IMR-90 (cell line): ENCODE data around the gene RGS9.

Source experiments
- BHLHE40 ChIP-seq: fragments of 150-350 bp; IDR thresholded peaks from 2 replicates; pipeline ENCODE4 v1.6.1; 2016; ENCODE audit warnings: mild to moderate bottlenecking, low read depth, low read length
- CEBPB ChIP-seq: IDR thresholded peaks from 2 replicates; pipeline ENCODE4 v1.6.1; 2012; ENCODE audit warnings: low read depth, low read length, improper control_type of control experiment
- FOS ChIP-seq: fragments of 150-350 bp; IDR thresholded peaks from 2 replicates; pipeline ENCODE4 v1.6.1; 2016; ENCODE audit warnings: low read depth, low read length
- MAFK ChIP-seq: IDR thresholded peaks from 2 replicates; pipeline ENCODE4 v1.6.1; 2012; ENCODE audit warnings: low read depth, low read length, improper control_type of control experiment
- POLR2A ChIP-seq: IDR thresholded peaks from 2 replicates; pipeline ENCODE4 v1.6.1; 2012; ENCODE audit warnings: mild to moderate bottlenecking, low read depth, low read length
- RAD21 ChIP-seq: IDR thresholded peaks from 2 replicates; pipeline ENCODE4 v1.6.1; 2012; ENCODE audit warnings: low read length, improper control_type of control experiment
- RCOR1 ChIP-seq: IDR thresholded peaks from 2 replicates; pipeline ENCODE4 v1.6.1; 2012; ENCODE audit warnings: mild to moderate bottlenecking, low read length, improper control_type of control experiment; ENCODE audit not compliant: insufficient replicate concordance
- SMC3 ChIP-seq: fragments of 150-350 bp; IDR thresholded peaks from 2 replicates; pipeline ENCODE4 v1.6.1; 2016; ENCODE audit warnings: low read depth, mild to moderate bottlenecking, antibody characterized with exemption, low read length, moderate library complexity
- TF ChIP-seq, protein P1 (sequence below): conservative IDR thresholded peaks from 2 replicates; pipeline ENCODE4 v1.5.1; 2012; ENCODE audit warnings: mild to moderate bottlenecking, low read depth, low read length, improper control_type of control experiment

GRCh38 chr17:65229621-65229995, 92.4 kb downstream of the RGS9 start:
- TF ChIP-seq, protein P1, sequence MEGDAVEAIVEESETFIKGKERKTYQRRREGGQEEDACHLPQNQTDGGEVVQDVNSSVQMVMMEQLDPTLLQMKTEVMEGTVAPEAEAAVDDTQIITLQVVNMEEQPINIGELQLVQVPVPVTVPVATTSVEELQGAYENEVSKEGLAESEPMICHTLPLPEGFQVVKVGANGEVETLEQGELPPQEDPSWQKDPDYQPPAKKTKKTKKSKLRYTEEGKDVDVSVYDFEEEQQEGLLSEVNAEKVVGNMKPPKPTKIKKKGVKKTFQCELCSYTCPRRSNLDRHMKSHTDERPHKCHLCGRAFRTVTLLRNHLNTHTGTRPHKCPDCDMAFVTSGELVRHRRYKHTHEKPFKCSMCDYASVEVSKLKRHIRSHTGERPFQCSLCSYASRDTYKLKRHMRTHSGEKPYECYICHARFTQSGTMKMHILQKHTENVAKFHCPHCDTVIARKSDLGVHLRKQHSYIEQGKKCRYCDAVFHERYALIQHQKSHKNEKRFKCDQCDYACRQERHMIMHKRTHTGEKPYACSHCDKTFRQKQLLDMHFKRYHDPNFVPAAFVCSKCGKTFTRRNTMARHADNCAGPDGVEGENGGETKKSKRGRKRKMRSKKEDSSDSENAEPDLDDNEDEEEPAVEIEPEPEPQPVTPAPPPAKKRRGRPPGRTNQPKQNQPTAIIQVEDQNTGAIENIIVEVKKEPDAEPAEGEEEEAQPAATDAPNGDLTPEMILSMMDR: no peak
- TF ChIP-seq POLR2A (no peak), RCOR1 (no peak), FOS (no peak), MAFK (no peak), BHLHE40 (no peak), RAD21 (no peak), SMC3 (no peak), CEBPB (no peak)
